GM18511 (cell line): ENCODE measurements around the gene ZFHX3.
A peak's percentile ranks its signal among the peaks of the same experiment; 100 is the strongest.

Experiments
- ATAC-seq: cut with Tn5 transposase; IDR thresholded peaks from one replicate; pipeline ENCODE4 v1.9.1; 2021; ENCODE audit warnings: mild to moderate bottlenecking, moderate library complexity; ENCODE audit not compliant: unreplicated experiment

Gene ZFHX3

GRCh38 chr16:72857834-72858664 is 189.9 kb downstream of the ZFHX3 start:
- no peak for ATAC-seq

DNA sequence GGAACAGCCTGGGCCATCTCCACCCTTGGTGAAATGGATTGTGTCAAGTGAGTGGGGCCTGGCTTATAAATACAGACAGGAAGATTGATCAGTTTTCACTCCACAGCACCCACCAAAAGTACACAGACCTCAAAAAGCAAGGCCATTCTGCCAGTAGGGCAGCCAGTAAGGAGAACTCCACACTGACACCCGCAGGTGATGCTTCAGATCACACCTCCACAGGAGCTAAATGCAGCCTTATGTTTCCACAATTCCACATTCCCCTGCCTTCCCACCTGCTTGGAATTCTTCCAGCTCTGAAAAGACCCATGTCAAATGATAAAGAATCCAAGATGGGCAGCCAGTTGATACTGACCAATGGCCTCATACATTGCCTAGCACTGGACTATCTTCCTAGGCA is 191.1 kb downstream of the ZFHX3 start:
- peak; percentile 48 for ATAC-seq

- no peak for ATAC-seq
Observed at GRCh38 chr16:72854267-72854959, 193.5 kb downstream of the ZFHX3 start.

GRCh38 chr16:72853575-72854266 is 194.2 kb downstream of the ZFHX3 start:
- no peak for ATAC-seq

- no peak for ATAC-seq
Observed at GRCh38 chr16:72852421-72852820, 195.5 kb downstream of the ZFHX3 start.

DNA sequence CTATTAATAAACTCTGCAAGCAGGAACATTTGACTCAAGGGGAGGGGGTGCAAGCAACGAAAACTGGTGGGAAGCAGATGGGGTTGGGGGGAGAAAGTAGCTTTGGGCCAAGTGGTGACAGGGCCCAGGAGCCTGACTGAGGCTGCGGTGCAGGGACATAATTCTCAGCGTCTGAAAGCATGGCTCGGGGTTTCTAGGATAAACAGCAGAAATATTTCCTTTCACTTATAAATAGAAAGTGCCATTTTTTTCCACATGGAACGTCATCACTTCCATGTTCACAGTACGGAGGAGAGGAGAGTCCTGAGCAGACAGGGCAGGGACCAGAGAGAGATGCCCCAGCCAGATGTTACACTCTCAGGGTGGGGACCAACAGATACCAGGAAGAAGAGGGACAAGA is 197.1 kb downstream of the ZFHX3 start:
- no peak for ATAC-seq

DNA sequence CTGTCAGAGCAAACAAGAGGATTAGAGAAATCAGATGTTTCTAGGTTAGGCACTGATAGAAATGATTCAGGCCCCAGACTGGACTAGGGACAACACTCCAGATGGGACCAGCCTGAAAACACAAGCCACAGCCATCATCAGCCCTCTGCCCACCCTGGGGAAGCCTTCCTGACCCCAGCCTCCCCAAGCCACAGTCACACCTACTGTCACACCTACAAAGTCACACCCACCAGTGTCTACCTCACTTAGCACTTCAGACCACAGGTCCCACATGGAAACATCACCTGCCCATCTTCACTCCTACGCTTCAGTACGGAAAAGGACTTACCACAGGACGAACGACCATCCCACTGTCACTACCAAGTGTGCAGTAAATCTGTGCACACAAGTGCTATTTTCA is 197.9 kb downstream of the ZFHX3 start:
- no peak for ATAC-seq

GRCh38 chr16:72848759-72849664 is 198.9 kb downstream of the ZFHX3 start:
- no peak for ATAC-seq

DNA sequence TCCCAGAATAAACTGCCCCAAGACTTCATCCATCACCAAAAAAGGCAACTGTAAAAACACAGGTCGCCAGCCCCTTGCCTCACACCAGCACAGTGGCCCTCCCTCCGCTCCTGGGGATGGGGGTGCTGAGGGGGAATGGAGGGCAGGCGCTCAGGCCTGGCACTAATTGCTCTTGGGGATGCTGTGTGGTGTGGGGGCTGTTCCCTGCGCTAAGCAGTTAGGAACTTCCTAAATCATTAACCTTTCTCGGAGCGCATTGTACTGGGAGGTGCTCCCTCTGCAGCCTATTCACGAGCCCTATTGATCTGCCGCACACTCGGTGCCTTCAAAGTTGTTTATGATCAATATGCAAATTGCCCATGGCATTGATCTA is 199.9 kb downstream of the ZFHX3 start:
- no peak for ATAC-seq

DNA sequence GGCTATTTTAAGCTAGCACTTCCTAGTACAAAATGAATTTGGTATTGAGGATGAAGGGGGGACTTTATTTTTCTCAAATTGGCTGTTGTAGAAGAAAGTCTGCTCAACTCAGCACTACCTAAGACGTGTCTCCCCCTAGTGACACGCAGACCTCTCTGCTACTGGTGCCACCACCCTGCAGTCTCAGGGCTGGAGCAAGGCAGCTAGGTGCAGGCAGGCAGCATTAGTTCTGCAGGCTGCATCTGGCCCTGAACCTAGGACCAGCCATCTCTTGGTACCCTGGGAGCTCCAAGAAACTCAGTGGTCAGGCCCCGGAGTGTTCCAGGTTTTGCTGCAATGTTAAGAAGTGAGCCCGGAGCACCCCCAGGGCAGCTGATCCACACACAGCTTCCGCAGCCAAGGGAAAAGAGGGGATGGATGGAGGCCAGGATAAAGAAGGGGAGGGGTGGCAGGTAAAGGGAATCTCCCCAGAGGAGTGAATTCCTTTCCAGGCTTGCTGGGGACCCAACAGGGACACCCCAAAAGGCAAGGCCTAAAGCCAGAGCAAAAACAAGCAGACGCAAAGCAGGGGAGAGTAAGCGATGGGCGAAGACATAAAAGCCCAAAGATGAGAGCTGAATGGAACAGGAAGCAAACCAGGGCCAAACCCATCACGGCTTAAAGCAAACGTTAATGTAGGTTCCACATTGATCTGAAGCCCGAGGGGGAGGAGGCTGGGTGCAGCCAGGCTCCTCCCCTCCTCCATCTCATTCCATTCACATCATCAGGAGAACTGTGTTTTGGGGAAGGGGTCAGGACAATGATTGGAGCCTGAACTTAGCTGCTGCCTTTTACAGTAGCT is 200.5 kb downstream of the ZFHX3 start:
- no peak for ATAC-seq

DNA sequence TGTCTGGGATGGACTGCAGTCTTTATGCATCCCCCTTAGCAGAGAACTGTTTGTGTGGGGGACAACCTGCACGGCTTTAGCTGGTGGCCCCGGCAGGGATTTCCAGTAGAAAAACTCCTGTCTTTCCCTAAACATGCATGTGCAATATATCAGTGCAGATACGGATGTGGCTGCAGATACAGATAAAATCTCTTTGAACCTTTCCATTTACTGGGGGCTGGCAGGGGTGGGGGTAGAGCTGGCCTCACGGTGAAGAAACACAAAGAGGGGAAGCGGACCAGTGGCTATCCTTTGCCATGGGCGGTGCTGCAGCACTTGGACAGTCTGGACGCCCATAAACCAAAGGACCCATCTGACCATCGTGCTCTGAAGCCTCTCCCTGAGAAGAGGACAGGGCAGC is 201.3 kb downstream of the ZFHX3 start:
- ATAC-seq, result no peak

- no peak for ATAC-seq
Observed at GRCh38 chr16:72845322-72846020, 202.5 kb downstream of the ZFHX3 start.

- no peak for ATAC-seq
Observed at GRCh38 chr16:72844225-72844920, 203.6 kb downstream of the ZFHX3 start.

DNA sequence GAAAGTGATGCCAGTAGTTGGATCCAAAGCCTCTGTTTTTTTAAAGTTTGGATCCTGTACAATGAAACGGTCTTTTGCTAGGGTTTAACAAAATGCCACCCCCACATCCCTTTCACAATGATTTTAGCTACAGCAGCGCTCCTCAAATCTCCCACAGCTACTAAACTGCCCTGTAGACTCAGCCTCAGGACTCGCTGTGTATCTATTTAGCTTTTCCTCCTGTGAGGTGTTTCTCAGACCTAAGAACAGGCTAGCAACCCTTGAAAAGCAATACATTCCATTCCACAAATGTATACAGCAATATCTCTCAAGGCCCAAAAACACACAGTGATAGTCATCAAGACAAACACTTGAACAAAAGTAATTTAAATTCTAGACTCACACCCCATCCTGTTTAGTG is 206.4 kb downstream of the ZFHX3 start:
- no peak for ATAC-seq

DNA sequence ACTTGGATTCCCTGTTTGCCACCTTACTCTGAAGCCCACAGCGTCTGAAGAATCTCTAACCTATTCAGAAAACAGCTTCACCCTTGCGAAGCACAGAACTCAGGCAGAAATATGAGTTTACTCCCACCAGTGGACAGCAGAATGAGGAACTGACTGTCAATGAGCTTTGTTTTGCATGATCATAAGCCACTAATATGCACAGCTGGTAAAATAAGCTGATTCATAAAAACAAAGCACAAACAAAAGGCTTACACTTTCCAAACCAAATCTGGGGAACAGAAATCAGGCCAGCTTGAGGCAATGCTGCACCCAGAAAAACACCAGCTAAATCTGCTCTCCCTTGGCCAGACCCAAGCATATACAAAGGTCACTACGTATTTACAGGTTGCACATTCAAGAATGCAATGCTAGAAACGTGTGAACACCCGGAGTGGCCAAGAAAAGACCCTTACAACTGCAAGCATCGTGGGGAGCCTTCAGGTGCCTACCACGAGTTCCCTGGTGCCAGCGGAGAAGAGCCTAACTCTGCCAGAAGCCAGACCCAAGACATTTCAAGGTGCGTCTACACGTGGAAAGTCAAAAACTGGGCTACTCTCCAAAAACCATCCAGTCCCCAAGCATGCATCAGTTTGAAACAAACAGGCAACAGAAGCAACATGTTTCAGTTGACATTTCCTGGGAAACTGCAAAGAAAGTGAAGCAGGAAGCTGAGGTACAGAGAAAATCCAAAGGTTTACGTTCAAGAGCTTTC is 207.1 kb downstream of the ZFHX3 start:
- peak; percentile 51 for ATAC-seq

DNA sequence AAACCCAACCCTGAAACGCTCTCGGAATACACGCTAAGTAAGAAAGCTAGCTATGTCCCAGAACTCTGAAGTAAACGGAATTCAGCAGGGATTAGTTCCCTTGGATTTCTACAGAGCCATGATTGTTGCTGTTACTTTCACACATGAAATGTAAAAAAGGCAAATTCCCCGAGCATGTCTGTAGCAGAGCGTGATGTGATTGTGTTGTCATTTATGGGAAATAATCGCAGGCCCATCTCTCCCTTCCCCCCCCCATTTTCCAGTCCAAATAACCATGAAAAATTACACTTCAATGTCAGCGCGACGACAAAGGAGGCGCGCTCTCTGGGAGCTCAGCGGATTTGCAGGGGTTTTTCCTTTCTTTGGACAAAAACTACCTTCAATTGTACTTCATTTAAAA is 209.0 kb downstream of the ZFHX3 start:
- no peak for ATAC-seq

- ATAC-seq, result no peak
Observed at GRCh38 chr16:72838586-72838910, 209.4 kb downstream of the ZFHX3 start.
